H1 (cell line): ENCODE results near the gene SBNO2. TPM values are rescaled to one million over a fixed set of nuclear protein-coding genes. Genes with fewer than 3 reads are reported as not detected.

Source experiments
- CTCF ChIA-PET: fragments of 300-600 bp; sonication (Branson Sonifier 250); formaldehyde crosslinking; loops from one replicate; lab custom pipeline; 2021; ENCODE audit not compliant: partially characterized antibody; lab: Charles Lee
- POLR2A ChIA-PET: fragments of 300-600 bp; sonication (Branson Sonifier 250); formaldehyde crosslinking; loops from one replicate; lab custom pipeline; 2021; ENCODE audit warnings: inconsistent platforms; ENCODE audit not compliant: partially characterized antibody; lab: Charles Lee
- DNase-seq, 2 experiments: peaks; one replicate each; pipeline versions ENCODE4 v3.0.0 to v3.0.0-alpha.2; 2010 to 2022; ENCODE audit warnings: low spot score in 2 of 2, low read depth in 1 of 2, mixed read lengths in 1 of 2
- FAIRE-seq: peaks from 2 replicates; lab custom pipeline; 2011; peaks lifted over from hg19 to GRCh38; lab: Jason Lieb, UNC
- H2AFZ ChIP-seq: 2 replicates; pipeline ENCODE4 v1.8.1; 2012; ENCODE audit warnings: low read length, inconsistent platforms
- H2AK5ac ChIP-seq: 2 replicates; pipeline ENCODE4 v1.6.1; 2013; ENCODE audit warnings: low read depth, low read length
- H2BK120ac ChIP-seq: replicated peaks from 2 replicates; pipeline ENCODE3; 2013; ENCODE audit warnings: low read depth, low read length, inconsistent platforms
- H2BK12ac ChIP-seq: 2 replicates; pipeline ENCODE4 v1.6.1; 2013; ENCODE audit warnings: low read depth, low read length
- H2BK15ac ChIP-seq: 2 replicates; pipeline ENCODE4 v1.6.1; 2013; ENCODE audit warnings: low read length
- H2BK20ac ChIP-seq: 2 replicates; pipeline ENCODE4 v1.6.1; 2013; ENCODE audit warnings: low read length
- H2BK5ac ChIP-seq: 2 replicates; pipeline ENCODE4 v1.6.1; 2013; ENCODE audit warnings: low read depth, low read length
- H3K14ac ChIP-seq: 2 replicates; pipeline ENCODE4 v1.6.1; 2013; ENCODE audit warnings: inconsistent platforms; ENCODE audit not compliant: insufficient read length
- H3K18ac ChIP-seq: 2 replicates; pipeline ENCODE4 v1.6.1; 2013; ENCODE audit warnings: low read length; ENCODE audit errors: extremely low read depth
- H3K23ac ChIP-seq: 2 replicates; pipeline ENCODE4 v1.6.1; 2013; ENCODE audit warnings: inconsistent platforms; ENCODE audit not compliant: insufficient read length
- H3K23me2 ChIP-seq: 2 replicates; pipeline ENCODE4 v1.6.1; 2013; ENCODE audit warnings: low read depth, low read length
- H3K27ac ChIP-seq: 2 replicates; pipeline ENCODE4 v1.6.1; 2011; ENCODE audit warnings: low read depth, low read length, inconsistent platforms
- H3K27me3 ChIP-seq, 4 experiments: replicated peaks in 1 of 4; 1 replicate in 1 of 4; 2 replicates in 3 of 4; pipeline versions ENCODE4 v1.6.1 to v1.8.1; 2011 to 2013; ENCODE audit warnings: low read length in 3 of 4, mild to moderate bottlenecking in 3 of 4, inconsistent platforms in 2 of 4, mixed read lengths in 2 of 4, moderate library complexity in 1 of 4; ENCODE audit not compliant: control insufficient read depth in 3 of 4, insufficient read depth in 3 of 4; ENCODE audit errors: extremely low read depth in 1 of 4
- H3K36me3 ChIP-seq, 4 experiments: 2 replicates each; pipeline versions ENCODE4 v1.6.1 to v1.8.1; 2011 to 2013; ENCODE audit warnings: mild to moderate bottlenecking in 4 of 4, low read length in 3 of 4, moderate library complexity in 2 of 4, control low read depth in 1 of 4, inconsistent platforms in 1 of 4; ENCODE audit not compliant: insufficient read depth in 4 of 4, control insufficient read depth in 2 of 4
- H3K4ac ChIP-seq: replicated peaks from 2 replicates; pipeline ENCODE3; 2013; ENCODE audit warnings: low read length, low read depth, mixed read lengths, inconsistent platforms; ENCODE audit not compliant: insufficient read length
- H3K4me1 ChIP-seq, 4 experiments: replicated peaks in 1 of 4; 1 replicate in 1 of 4; 2 replicates in 3 of 4; pipeline versions ENCODE4 v1.6.1 to v1.8.1; 2011 to 2013; ENCODE audit warnings: low read length in 3 of 4, inconsistent platforms in 2 of 4, mixed read lengths in 1 of 4; ENCODE audit not compliant: insufficient read depth in 4 of 4, control insufficient read depth in 3 of 4
- H3K4me2 ChIP-seq, 2 experiments: 2 replicates each; pipeline versions ENCODE4 v1.6.1 to v1.8.1; 2011 to 2013; ENCODE audit warnings: low read depth in 2 of 2, low read length in 2 of 2, control low read depth in 1 of 2, inconsistent platforms in 1 of 2, mild to moderate bottlenecking in 1 of 2; ENCODE audit not compliant: insufficient read depth in 1 of 2
- H3K4me3 ChIP-seq, 4 experiments: fragments of 200-600, 300-600 bp in 1 of 4; sonication (generic), shearing (Covaris generic), sonication (Bioruptor Twin) in 1 of 4; 2 replicates each; pipeline versions ENCODE4 v1.5.1 to v1.8.1; 2011 to 2016; ENCODE audit warnings: low read length in 4 of 4, low read depth in 3 of 4, control low read depth in 2 of 4, inconsistent platforms in 2 of 4, mild to moderate bottlenecking in 2 of 4, mixed read lengths in 1 of 4, moderate library complexity in 1 of 4; ENCODE audit not compliant: insufficient read depth in 2 of 4; ENCODE audit errors: extremely low read depth in 1 of 4
- H3K56ac ChIP-seq: replicated peaks from 2 replicates; pipeline ENCODE3; 2013; ENCODE audit warnings: low read depth, mild to moderate bottlenecking, mixed read lengths, low read length, inconsistent platforms; ENCODE audit not compliant: insufficient read length
- H3K79me1 ChIP-seq: 2 replicates; pipeline ENCODE4 v1.6.1; 2013; ENCODE audit warnings: low read depth, low read length, control low read depth
- H3K79me2 ChIP-seq, 2 experiments: 2 replicates each; pipeline versions ENCODE4 v1.6.1 to v1.8.1; 2012 to 2013; ENCODE audit warnings: low read length in 2 of 2, mild to moderate bottlenecking in 2 of 2, inconsistent platforms in 1 of 2; ENCODE audit not compliant: insufficient read depth in 2 of 2, control insufficient read depth in 1 of 2
- H3K9ac ChIP-seq, 4 experiments: replicated peaks in 1 of 4; 1 replicate in 1 of 4; 2 replicates in 3 of 4; pipeline versions ENCODE4 v1.6.1 to v1.8.1; 2011 to 2013; ENCODE audit warnings: low read depth in 3 of 4, low read length in 3 of 4, control low read depth in 2 of 4, mild to moderate bottlenecking in 2 of 4, moderate library complexity in 2 of 4, inconsistent platforms in 1 of 4; ENCODE audit errors: extremely low read depth in 1 of 4
- H3K9me3 ChIP-seq, 2 experiments: 2 replicates each; pipeline versions ENCODE4 v1.6.1 to v1.8.1; 2012 to 2013; ENCODE audit warnings: mild to moderate bottlenecking in 2 of 2, moderate library complexity in 2 of 2, control low read depth in 1 of 2, inconsistent platforms in 1 of 2, low read depth in 1 of 2, low read length in 1 of 2, mixed read lengths in 1 of 2; ENCODE audit not compliant: insufficient read depth in 2 of 2
- H4K20me1 ChIP-seq, 2 experiments: replicated peaks in 1 of 2; 2 replicates each; pipeline versions ENCODE3 to v1.8.1; 2011 to 2013; ENCODE audit warnings: inconsistent platforms in 2 of 2, low read length in 2 of 2, mild to moderate bottlenecking in 1 of 2; ENCODE audit not compliant: insufficient read depth in 2 of 2, control insufficient read depth in 1 of 2
- H4K5ac ChIP-seq: 2 replicates; pipeline ENCODE4 v1.6.1; 2013; ENCODE audit warnings: low read length, low read depth, mixed read lengths, inconsistent platforms; ENCODE audit not compliant: insufficient read length
- H4K8ac ChIP-seq: 2 replicates; pipeline ENCODE4 v1.8.0; 2013; ENCODE audit warnings: mild to moderate bottlenecking, moderate library complexity, low read length, inconsistent platforms; ENCODE audit not compliant: insufficient read depth; ENCODE audit errors: extremely low read depth
- H4K91ac ChIP-seq: replicated peaks from 2 replicates; pipeline ENCODE3; 2013; ENCODE audit warnings: low read length, mixed read lengths, inconsistent platforms; ENCODE audit not compliant: insufficient read length
- BACH1 ChIP-seq: IDR thresholded peaks from 2 replicates; pipeline ENCODE4 v1.6.1; 2012; ENCODE audit warnings: low read length, improper control_type of control experiment
- CBX8 ChIP-seq: fragments of 300-800, 300-1000 bp; sonication (generic); IDR thresholded peaks from 2 replicates; pipeline ENCODE4 v1.7.1; 2016; ENCODE audit warnings: low read depth, low read length, borderline replicate concordance
- JUND ChIP-seq: IDR thresholded peaks from 2 replicates; pipeline ENCODE4 v1.6.1; 2011; ENCODE audit warnings: mild to moderate bottlenecking, improper control_type of control experiment, low read length
- KDM1A ChIP-seq: fragments of 200-600, 300-600 bp; sonication (generic); IDR thresholded peaks from 2 replicates; pipeline ENCODE4 v1.7.1; 2016; ENCODE audit warnings: mild to moderate bottlenecking, low read length, borderline replicate concordance
- NRF1 ChIP-seq: IDR thresholded peaks from 2 replicates; pipeline ENCODE4 v1.6.1; 2011; ENCODE audit warnings: mild to moderate bottlenecking, low read depth, low read length, improper control_type of control experiment
- PHF8 ChIP-seq: fragments of 200-600 bp; sonication (generic); conservative IDR thresholded peaks from 2 replicates; pipeline ENCODE4 v1.7.1; 2012; ENCODE audit warnings: low read depth, mild to moderate bottlenecking, inconsistent platforms, low read length, moderate library complexity
- WGBS, 2 experiments: shearing (Covaris generic) in 1 of 2; methylation state at CpG; one replicate each; pipeline versions ENCODE4 v1.1.6 to v1.1.7; 2013 to 2015; ENCODE audit warnings: low lambda C conversion rate in 2 of 2, mixed read lengths in 2 of 2, inconsistent platforms in 1 of 2, low coverage in 1 of 2, missing lambda C conversion rate in 1 of 2; ENCODE audit not compliant: insufficient replicate concordance in 2 of 2, insufficient coverage in 1 of 2, insufficient read length in 1 of 2; ENCODE audit errors: extremely low coverage in 1 of 2, missing lambda C conversion rate in 1 of 2; 5-methylcytosine and 5-hydroxymethylcytosine counted together
- polyA plus RNA-seq, 7 experiments: library from polyadenylated mRNA; depleted of rRNA in 3 of 7; stranded (reverse) in 5 of 7; unstranded in 2 of 7; fragments of >200 nt in 5 of 7; fragments of 200-250 nt in 2 of 7; gene quantifications; 1 replicate in 5 of 7; 2 replicates in 1 of 7; 4 replicates in 1 of 7; pipeline versions ENCODE4 v1.2.1 to v1.2.3, GENCODE V29; 2011 to 2013; ENCODE audit warnings: missing spikeins in 2 of 7, mixed read lengths in 2 of 7
- total RNA-seq: library from RNA; stranded (reverse); fragmentation: NEBNext Ultra II Directional; extraction: Animal tissue kit (Norgen Biotek cat#: 25700); gene quantifications from 2 replicates; pipeline ENCODE4 v1.2.1, GENCODE V29; 2021
- TF ChIP-seq, protein P1 (sequence below), 3 experiments: IDR thresholded peaks; 1 replicate in 2 of 3; 2 replicates in 1 of 3; pipeline versions ENCODE4 v1.5.1 to v1.6.1; 2011; ENCODE audit warnings: low read length in 3 of 3, mild to moderate bottlenecking in 3 of 3, inconsistent platforms in 2 of 3, low read depth in 1 of 3, moderate library complexity in 1 of 3; ENCODE audit not compliant: insufficient read depth in 1 of 3; ENCODE audit errors: control extremely low read depth in 1 of 3

SBNO2 gene
- total and polyA plus RNA-seq, 2 of the 8 experiments (the other 6 are each of a cell fraction or from before 2014, with no cell fraction given) = 12.2 to 31.4 TPM

DNA sequence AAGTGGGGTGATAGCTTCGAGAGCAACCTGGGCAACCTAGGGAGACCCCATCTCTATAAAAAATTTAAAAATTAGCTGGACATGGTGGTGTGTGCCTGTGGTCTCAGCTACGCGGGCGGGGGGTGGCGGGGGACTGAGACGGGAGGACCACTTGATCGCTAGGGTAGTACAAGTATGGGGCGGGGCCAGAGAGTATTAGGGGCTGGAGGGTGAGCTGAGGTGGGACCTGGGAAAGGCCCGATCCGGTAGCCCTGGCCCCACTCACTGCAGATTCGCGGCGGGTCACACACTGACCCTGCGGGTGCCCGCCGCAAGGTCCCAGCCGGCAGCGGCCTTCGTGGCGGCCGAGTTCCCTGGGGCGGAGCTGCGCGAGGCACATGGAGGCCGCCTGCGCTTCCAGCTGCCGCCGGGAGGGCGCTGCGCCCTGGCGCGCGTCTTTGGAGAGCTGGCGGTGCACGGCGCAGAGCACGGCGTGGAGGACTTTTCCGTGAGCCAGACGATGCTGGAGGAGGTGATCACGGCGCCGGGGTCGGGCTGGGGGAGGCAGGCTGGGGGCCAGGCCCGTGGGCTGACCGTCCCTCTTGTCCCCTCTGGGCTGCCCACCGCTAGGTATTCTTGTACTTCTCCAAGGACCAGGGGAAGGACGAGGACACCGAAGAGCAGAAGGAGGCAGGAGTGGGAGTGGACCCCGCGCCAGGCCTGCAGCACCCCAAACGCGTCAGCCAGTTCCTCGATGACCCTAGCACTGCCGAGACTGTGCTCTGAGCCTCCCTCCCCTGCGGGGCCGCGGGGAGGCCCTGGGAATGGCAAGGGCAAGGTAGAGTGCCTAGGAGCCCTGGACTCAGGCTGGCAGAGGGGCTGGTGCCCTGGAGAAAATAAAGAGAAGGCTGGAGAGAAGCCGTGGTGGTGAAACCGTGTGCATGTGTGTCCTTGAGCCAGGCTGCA is 109.1 kb downstream of the SBNO2 start:
- H3K23ac ChIP-seq = no peak overlapping the region
- peak overlapping the region in 2 of 4 experiments; percentile 9 to 54; a peak in 3 of 8 replicates for H3K4me3 ChIP-seq
- TF ChIP-seq, protein P1, sequence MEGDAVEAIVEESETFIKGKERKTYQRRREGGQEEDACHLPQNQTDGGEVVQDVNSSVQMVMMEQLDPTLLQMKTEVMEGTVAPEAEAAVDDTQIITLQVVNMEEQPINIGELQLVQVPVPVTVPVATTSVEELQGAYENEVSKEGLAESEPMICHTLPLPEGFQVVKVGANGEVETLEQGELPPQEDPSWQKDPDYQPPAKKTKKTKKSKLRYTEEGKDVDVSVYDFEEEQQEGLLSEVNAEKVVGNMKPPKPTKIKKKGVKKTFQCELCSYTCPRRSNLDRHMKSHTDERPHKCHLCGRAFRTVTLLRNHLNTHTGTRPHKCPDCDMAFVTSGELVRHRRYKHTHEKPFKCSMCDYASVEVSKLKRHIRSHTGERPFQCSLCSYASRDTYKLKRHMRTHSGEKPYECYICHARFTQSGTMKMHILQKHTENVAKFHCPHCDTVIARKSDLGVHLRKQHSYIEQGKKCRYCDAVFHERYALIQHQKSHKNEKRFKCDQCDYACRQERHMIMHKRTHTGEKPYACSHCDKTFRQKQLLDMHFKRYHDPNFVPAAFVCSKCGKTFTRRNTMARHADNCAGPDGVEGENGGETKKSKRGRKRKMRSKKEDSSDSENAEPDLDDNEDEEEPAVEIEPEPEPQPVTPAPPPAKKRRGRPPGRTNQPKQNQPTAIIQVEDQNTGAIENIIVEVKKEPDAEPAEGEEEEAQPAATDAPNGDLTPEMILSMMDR (IDR thresholded peaks at IDR 0.05; ENCODE audit: control extremely low read depth in 1 of 3, insufficient read depth in 1 of 3, low read depth in 1 of 3, low read length in 3 of 3) = peak; percentile 65 to 86 (median 84)
- no peak for TF ChIP-seq KDM1A
- peak; percentile 12; the same call in 1 of the 2 replicates for TF ChIP-seq NRF1
- TF ChIP-seq JUND = no peak
- no peak for TF ChIP-seq CBX8
- no peak for TF ChIP-seq BACH1
- no peak for TF ChIP-seq PHF8

More for the DNA sequence above, 109.1 kb downstream of the SBNO2 start:
- peak in 1 of 2 experiments; percentile 88 for DNase-seq
- Histone ChIP-seq H3K9ac (no peak overlapping the region), H3K9me3 (peaks cover 0 to 21% of the 10 kb centered on the region in 2 experiments; a peak in 2 of 4 replicates), H3K79me1 (no peaks in the 10 kb centered on the region), H3K23me2 (peaks cover 11% of the 10 kb centered on the region; the same call in 1 of the 2 replicates), H2BK12ac (peak overlapping the region; percentile 80; the same call in 1 of the 2 replicates), H2BK120ac (no peak overlapping the region), H3K56ac (no peak overlapping the region), H3K79me2 (no peaks in the 10 kb centered on the region), H4K5ac (no peak overlapping the region), H3K14ac (no peak overlapping the region), H3K4me2 (peak overlapping the region; percentile 35 to 68), H4K91ac (peak overlapping the region; percentile 5), H3K27ac (no peak overlapping the region), H3K4ac (no peak overlapping the region), H4K20me1 (peaks cover 0 to 9% of the 10 kb centered on the region in 2 experiments), H3K18ac (peak overlapping the region; percentile 90), H4K8ac (peak overlapping the region; percentile 92), H2AK5ac (peak overlapping the region; percentile 29; the same call in 1 of the 2 replicates), H2BK15ac (peak overlapping the region; percentile 46; the same call in 1 of the 2 replicates), H2BK20ac (peak overlapping the region; percentile 55; the same call in 1 of the 2 replicates), H2AFZ (no peak overlapping the region), H3K36me3 (no peaks in the 10 kb centered on the region), H3K27me3 (peaks cover 0 to 26% (median 18%) of the 10 kb centered on the region in 4 experiments; a peak in 5 of 7 replicates), H3K4me1 (peaks cover 0 to 27% (median 19%) of the 10 kb centered on the region in 4 experiments; a peak in 6 of 7 replicates), H2BK5ac (peak overlapping the region; percentile 60; the same call in 1 of the 2 replicates)
- WGBS, 2 experiments = 27% methylated on average over 60 of the region's 60 CpGs; no CpG with 5 or more reads in 1 of the 2 experiments
- ChIA-PET CTCF (interaction anchor here (0.7 to 5.2 kb wide), 20 partner anchors 8 to 388 kb away, joined by 3 to 54 read pairs (median 3); partner anchors contain the start of gene ABCA7), POLR2A (interaction anchor here (0.5 to 6.9 kb wide), 16 partner anchors 9 to 291 kb away, joined by 3 to 97 read pairs (median 4); partner anchors contain the start of genes CIRBP, CNN2, GPX4 and RNU6-2)
- no peak for FAIRE-seq
